ENCODE data around the gene RSBN1L. TPM values are rescaled to one million over a fixed set of nuclear protein-coding genes. Genes with fewer than 3 reads are reported as not detected.
"Not testable (repeated sequence)": the region's sequence is repeated elsewhere in the genome, so short reads cannot be mapped to it uniquely, and the experiment has no call there.

Gene RSBN1L
- polyA plus RNA-seq, result 10 to 100 TPM in 1 of 4 donors, 1 to 10 TPM in 3; 6.4 to 17.5 (median 7.4) TPM
- long read RNA-seq, donor 1, full-length matches to known transcripts, result 2 of 12 reads
- long read RNA-seq, donor 1, partial matches to known transcripts, result 10 of 12 reads
- long read RNA-seq, donor 1, other reads (novel, unspliced or antisense), result 0 of 12 reads
- long read RNA-seq, donor 2, partial matches to known transcripts, result 0 of 1 reads
- long read RNA-seq, donor 2, other reads (novel, unspliced or antisense), result 0 of 1 reads
- long read RNA-seq, donor 3, result 0 reads
- long read RNA-seq, donor 4, result 0 reads
- long read RNA-seq, donor 5, result 0 reads
- long read RNA-seq, donor 6, full-length matches to known transcripts, result 1 of 1 reads
- long read RNA-seq, donor 6, partial matches to known transcripts, result 0 of 1 reads
- long read RNA-seq, donor 6, other reads (novel, unspliced or antisense), result 0 of 1 reads
- long read RNA-seq, donor 7, partial matches to known transcripts, result 7 of 7 reads
- long read RNA-seq, donor 7, other reads (novel, unspliced or antisense), result 0 of 7 reads
- long read RNA-seq, donor 8, full-length matches to known transcripts, result 1 of 1 reads
- long read RNA-seq, donor 8, partial matches to known transcripts, result 0 of 1 reads
- long read RNA-seq, donor 8, other reads (novel, unspliced or antisense), result 0 of 1 reads
- long read RNA-seq, donor 9, result 0 reads
- long read RNA-seq, donor 10, full-length matches to known transcripts, result 1 of 8 reads
- long read RNA-seq, donor 10, partial matches to known transcripts, result 7 of 8 reads
- long read RNA-seq, donor 10, other reads (novel, unspliced or antisense), result 0 of 8 reads

DNA sequence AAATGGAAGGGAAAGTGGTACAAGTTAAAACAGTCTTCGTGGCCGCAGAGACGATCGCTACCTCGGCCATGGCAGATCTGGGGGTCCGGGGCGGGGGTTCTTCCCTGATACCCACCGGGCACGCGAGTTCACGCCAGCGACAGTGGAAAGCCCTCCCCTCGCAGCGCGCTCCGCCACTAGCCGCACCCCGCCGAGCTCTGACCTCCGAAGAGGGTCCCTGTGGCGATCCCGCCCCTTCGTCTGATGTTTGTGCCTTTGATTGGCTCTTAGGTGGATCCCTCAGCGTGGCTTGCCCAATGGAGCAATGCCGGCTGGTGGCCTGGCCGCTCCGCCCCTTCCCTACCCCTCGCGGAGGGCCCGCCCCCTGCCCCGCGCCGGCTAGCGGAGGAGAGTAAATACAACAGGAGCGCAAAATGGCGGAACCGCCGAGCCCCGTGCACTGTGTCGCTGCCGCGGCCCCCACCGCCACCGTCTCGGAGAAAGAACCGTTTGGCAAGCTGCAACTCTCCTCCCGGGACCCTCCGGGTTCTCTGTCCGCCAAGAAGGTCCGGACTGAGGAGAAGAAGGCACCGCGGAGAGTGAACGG, at the start of gene RSBN1L:
Gene RSBN1L, plus strand, starts transcription at position 403 of the 586 bp plus-strand sequence. Its CDS starts 11 bp downstream, at position 414.
- Histone ChIP-seq H3K36me3 (ENCODE audit: control insufficient read depth in 3 of 3, insufficient read depth in 2 of 3, low read depth in 1 of 3, low read length in 3 of 3) (peaks cover 0 to 6% (median 0%) of the 10 kb centered on the region in 3 donors), H3K27me3 (ENCODE audit: control insufficient read depth in 3 of 3, insufficient read depth in 3 of 3, low read length in 3 of 3) (no peaks in the 10 kb centered on the region), H3K4me3 (ENCODE audit: low read depth in 1 of 3, low read length in 3 of 3) (peak within 1 kb of the TSS; percentile 80 to 94 (median 85)), H3K9me3 (ENCODE audit: control insufficient read depth in 2 of 2, insufficient read depth in 1 of 2, low read depth in 1 of 2, low read length in 1 of 2) (no peaks in the 10 kb centered on the region), H3K27ac (ENCODE audit: low read depth in 1 of 3, low read length in 2 of 3) (peak within 1 kb of the TSS; percentile 90 to 95 (median 90)), H3K4me1 (ENCODE audit: control insufficient read depth in 3 of 3, insufficient read depth in 2 of 3, low read depth in 1 of 3, low read length in 2 of 3) (peaks cover 0 to 17% (median 11%) of the 10 kb centered on the region in 3 donors)
- FAIRE-seq, result no peak
- DNase-seq, result peak; percentile 99
- 0% methylated on average over 42 to 53 of the region's 53 CpGs for WGBS, 3 donors

- Histone ChIP-seq H3K36me3 (ENCODE audit: control insufficient read depth in 3 of 3, insufficient read depth in 2 of 3, low read depth in 1 of 3, low read length in 3 of 3) (peaks cover 0 to 23% (median 0%) of the 10 kb centered on the region in 3 donors), H3K27ac (ENCODE audit: low read depth in 1 of 3, low read length in 2 of 3) (no peak overlapping the region), H3K4me3 (ENCODE audit: low read depth in 1 of 3, low read length in 3 of 3) (no peak overlapping the region), H3K4me1 (ENCODE audit: control insufficient read depth in 3 of 3, insufficient read depth in 2 of 3, low read depth in 1 of 3, low read length in 2 of 3) (no peaks in the 10 kb centered on the region), H3K9me3 (ENCODE audit: control insufficient read depth in 2 of 2, insufficient read depth in 1 of 2, low read depth in 1 of 2, low read length in 1 of 2) (no peaks in the 10 kb centered on the region), H3K27me3 (ENCODE audit: control insufficient read depth in 3 of 3, insufficient read depth in 3 of 3, low read length in 3 of 3) (no peaks in the 10 kb centered on the region)
- FAIRE-seq, result no peak
- 95 to 96% (median 96%) methylated on average over 6 of the region's 6 CpGs for WGBS, 3 donors
- no peak for DNase-seq
These were observed 47.4 kb upstream of the RSBN1L start for GRCh38 chr7:77648742-77649338.

DNA sequence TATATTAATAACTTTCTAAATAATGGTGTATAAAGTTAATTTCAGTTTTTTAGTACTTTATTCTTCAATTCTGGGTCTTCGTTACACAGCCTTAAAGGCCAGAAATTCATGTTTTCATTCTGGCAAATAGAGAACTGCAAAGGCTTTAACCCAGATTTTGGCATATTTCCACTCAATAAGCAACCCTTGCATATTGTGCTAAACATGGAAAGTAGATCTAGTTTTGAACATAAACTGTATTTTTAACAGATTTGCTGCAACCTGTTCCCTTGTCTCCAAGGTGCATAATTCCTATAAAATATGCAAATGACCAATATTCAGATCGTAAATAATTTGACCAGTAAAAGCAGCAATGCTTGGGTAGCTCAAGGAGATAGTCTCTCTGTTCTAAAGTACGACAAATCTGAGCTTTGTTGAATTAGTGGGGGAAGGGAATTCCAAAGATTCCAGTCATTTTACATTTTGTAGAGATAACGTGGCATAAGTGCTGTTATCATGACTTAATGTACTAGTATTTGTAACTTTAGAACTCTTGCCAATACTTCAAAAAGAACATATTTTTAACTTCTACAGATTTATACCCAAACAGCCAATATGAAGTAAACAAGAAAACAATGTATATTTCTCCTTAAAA, 46.4 kb upstream of the RSBN1L start:
- H3K9me3 ChIP-seq (ENCODE audit: control insufficient read depth in 2 of 2, insufficient read depth in 1 of 2, low read depth in 1 of 2, low read length in 1 of 2), result no peaks in the 10 kb centered on the region
- no peaks in the 10 kb centered on the region for H3K27me3 ChIP-seq (ENCODE audit: control insufficient read depth in 3 of 3, insufficient read depth in 3 of 3, low read length in 3 of 3)
- no peak overlapping the region for H3K4me3 ChIP-seq (ENCODE audit: low read depth in 1 of 3, low read length in 3 of 3)
- FAIRE-seq (no peak), DNase-seq (no peak)
- 63 to 64% (median 63%) methylated on average over 4 of the region's 4 CpGs for WGBS, 3 donors
- H3K4me1 ChIP-seq (ENCODE audit: control insufficient read depth in 3 of 3, insufficient read depth in 2 of 3, low read depth in 1 of 3, low read length in 2 of 3), result no peaks in the 10 kb centered on the region
- H3K27ac ChIP-seq (ENCODE audit: low read depth in 1 of 3, low read length in 2 of 3), result no peak overlapping the region
- H3K36me3 ChIP-seq (ENCODE audit: control insufficient read depth in 3 of 3, insufficient read depth in 2 of 3, low read depth in 1 of 3, low read length in 3 of 3), result peaks cover 0 to 21% (median 0%) of the 10 kb centered on the region in 3 donors

DNA sequence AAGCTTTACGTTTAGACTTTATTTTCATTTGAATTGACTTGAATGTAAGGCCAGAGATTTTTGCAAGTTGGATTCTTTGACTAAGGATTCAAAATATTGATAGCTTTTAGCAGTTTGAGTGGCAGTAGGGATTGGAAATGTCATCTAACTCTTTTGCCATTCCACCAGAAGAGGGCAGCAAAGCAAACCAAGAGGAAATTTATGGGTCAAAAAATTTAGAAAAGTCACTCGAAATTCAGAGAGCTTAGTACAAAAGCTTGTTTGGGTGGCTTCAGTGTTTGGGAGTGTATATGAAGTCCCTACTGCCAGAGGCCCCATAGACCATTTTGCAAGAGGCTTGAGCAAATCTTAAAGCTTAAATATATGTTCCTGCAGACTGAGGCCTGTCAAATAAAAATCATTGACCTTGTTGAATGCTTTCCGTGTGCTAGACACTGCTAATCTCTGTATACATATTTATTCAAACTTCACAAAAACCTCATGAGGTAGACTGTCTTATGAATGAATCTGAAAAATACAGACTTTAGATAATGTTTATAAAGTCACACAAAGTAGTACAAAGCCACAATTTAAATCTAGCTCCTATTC, 44.6 kb upstream of the RSBN1L start:
- DNase-seq (peak; percentile 47 to 51), FAIRE-seq (no peak)
- 27 to 29% (median 27%) methylated on average over 3 of the region's 3 CpGs for WGBS, 3 donors
- Histone ChIP-seq H3K9me3 (ENCODE audit: control insufficient read depth in 2 of 2, insufficient read depth in 1 of 2, low read depth in 1 of 2, low read length in 1 of 2) (no peaks in the 10 kb centered on the region), H3K27ac (ENCODE audit: low read depth in 1 of 3, low read length in 2 of 3) (no peak overlapping the region), H3K4me3 (ENCODE audit: low read depth in 1 of 3, low read length in 3 of 3) (no peak overlapping the region), H3K36me3 (ENCODE audit: control insufficient read depth in 3 of 3, insufficient read depth in 2 of 3, low read depth in 1 of 3, low read length in 3 of 3) (peaks cover 0 to 21% (median 0%) of the 10 kb centered on the region in 3 donors), H3K27me3 (ENCODE audit: control insufficient read depth in 3 of 3, insufficient read depth in 3 of 3, low read length in 3 of 3) (no peaks in the 10 kb centered on the region), H3K4me1 (ENCODE audit: control insufficient read depth in 3 of 3, insufficient read depth in 2 of 3, low read depth in 1 of 3, low read length in 2 of 3) (peaks cover 0 to 2% (median 0%) of the 10 kb centered on the region in 3 donors)

- H3K4me3 ChIP-seq (ENCODE audit: low read depth in 1 of 3, low read length in 3 of 3); H3K27ac ChIP-seq (ENCODE audit: low read depth in 1 of 3, low read length in 2 of 3); DNase-seq; H3K4me1 ChIP-seq (ENCODE audit: control insufficient read depth in 3 of 3, insufficient read depth in 2 of 3, low read depth in 1 of 3, low read length in 2 of 3); FAIRE-seq; H3K27me3 ChIP-seq (ENCODE audit: control insufficient read depth in 3 of 3, insufficient read depth in 3 of 3, low read length in 3 of 3); H3K9me3 ChIP-seq (ENCODE audit: control insufficient read depth in 2 of 2, insufficient read depth in 1 of 2, low read depth in 1 of 2, low read length in 1 of 2): not testable (repeated sequence)
- 94 to 97% (median 96%) methylated on average over 12 of the region's 12 CpGs for WGBS, 3 donors
- peaks cover 0 to 18% (median 0%) of the 10 kb centered on the region in 3 donors for H3K36me3 ChIP-seq (ENCODE audit: control insufficient read depth in 3 of 3, insufficient read depth in 2 of 3, low read depth in 1 of 3, low read length in 3 of 3)
These were observed 43.4 kb upstream of the RSBN1L start for GRCh38 chr7:77652826-77653225.

DNA sequence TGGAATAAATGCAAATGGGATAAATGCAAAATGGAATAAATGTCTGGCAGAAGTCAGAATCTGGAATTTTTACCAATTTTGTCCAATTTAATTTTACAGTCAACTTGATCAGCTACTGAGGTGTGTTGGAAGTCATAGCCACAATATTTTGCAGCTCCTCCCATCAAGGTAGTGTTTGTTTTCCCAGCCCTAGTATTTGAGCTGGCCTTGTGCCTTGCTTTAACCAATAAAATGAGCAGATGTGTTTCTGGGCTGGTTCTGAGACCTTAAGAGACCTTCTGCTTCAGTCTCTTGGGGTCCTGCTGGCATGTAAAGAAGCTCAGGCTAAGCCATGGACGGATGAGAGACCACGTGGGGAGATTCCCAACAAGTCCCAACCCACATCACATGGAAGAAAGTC, 42.7 kb upstream of the RSBN1L start:
- 61 to 79% (median 74%) methylated on average over 2 of the region's 2 CpGs for WGBS, 3 donors
- peaks cover 0 to 2% (median 0%) of the 10 kb centered on the region in 3 donors for H3K4me1 ChIP-seq (ENCODE audit: control insufficient read depth in 3 of 3, insufficient read depth in 2 of 3, low read depth in 1 of 3, low read length in 2 of 3)
- no peak overlapping the region for H3K4me3 ChIP-seq (ENCODE audit: low read depth in 1 of 3, low read length in 3 of 3)
- peaks cover 0 to 17% (median 0%) of the 10 kb centered on the region in 3 donors for H3K36me3 ChIP-seq (ENCODE audit: control insufficient read depth in 3 of 3, insufficient read depth in 2 of 3, low read depth in 1 of 3, low read length in 3 of 3)
- FAIRE-seq, result no peak
- H3K9me3 ChIP-seq (ENCODE audit: control insufficient read depth in 2 of 2, insufficient read depth in 1 of 2, low read depth in 1 of 2, low read length in 1 of 2), result no peaks in the 10 kb centered on the region
- no peak overlapping the region for H3K27ac ChIP-seq (ENCODE audit: low read depth in 1 of 3, low read length in 2 of 3)
- H3K27me3 ChIP-seq (ENCODE audit: control insufficient read depth in 3 of 3, insufficient read depth in 3 of 3, low read length in 3 of 3), result no peaks in the 10 kb centered on the region
- DNase-seq, result no peak

DNA sequence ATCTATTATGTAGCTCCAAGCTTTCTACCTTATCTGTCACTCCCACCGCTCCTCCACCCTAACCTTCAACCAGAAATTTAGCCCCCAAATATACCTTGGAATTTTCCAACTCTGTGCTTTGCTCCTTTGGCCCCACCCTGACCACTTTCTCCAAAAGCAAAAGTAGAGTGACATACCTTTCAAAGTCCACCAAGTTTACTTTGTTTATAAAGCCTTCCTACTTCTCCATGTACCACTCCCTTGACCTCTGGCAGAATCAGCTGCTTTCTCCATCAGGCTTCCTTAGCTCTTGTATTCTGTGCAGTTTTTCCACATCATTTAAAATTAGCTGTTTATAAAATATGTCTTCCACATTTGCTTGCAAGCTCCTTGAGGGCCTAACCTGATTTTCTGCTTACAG, 40.9 kb upstream of the RSBN1L start:
- Histone ChIP-seq H3K36me3 (ENCODE audit: control insufficient read depth in 3 of 3, insufficient read depth in 2 of 3, low read depth in 1 of 3, low read length in 3 of 3) (peaks cover 0 to 23% (median 3%) of the 10 kb centered on the region in 3 donors), H3K27me3 (ENCODE audit: control insufficient read depth in 3 of 3, insufficient read depth in 3 of 3, low read length in 3 of 3) (no peaks in the 10 kb centered on the region), H3K4me1 (ENCODE audit: control insufficient read depth in 3 of 3, insufficient read depth in 2 of 3, low read depth in 1 of 3, low read length in 2 of 3) (peaks cover 0 to 2% (median 0%) of the 10 kb centered on the region in 3 donors), H3K9me3 (ENCODE audit: control insufficient read depth in 2 of 2, insufficient read depth in 1 of 2, low read depth in 1 of 2, low read length in 1 of 2) (no peaks in the 10 kb centered on the region), H3K27ac (ENCODE audit: low read depth in 1 of 3, low read length in 2 of 3) (no peak overlapping the region), H3K4me3 (ENCODE audit: low read depth in 1 of 3, low read length in 3 of 3) (no peak overlapping the region)
- WGBS, 3 donors, result 57 to 81% (median 78%) methylated on average over 1 of the region's 1 CpG
- DNase-seq (peak; percentile 54 to 74), FAIRE-seq (no peak)
